Measurements from ENCODE around the gene ELAC2.

The ELAC2 gene

GRCh38 chr17:12947047-12947446 is 70.8 kb downstream of the ELAC2 start:
- DNase-seq = no peak
